HFF-Myc (cell line): ENCODE data around the gene POC1B.
A peak's percentile ranks its signal among the peaks of the same experiment; 100 is the strongest.

Experiments used
- DNase-seq: peaks from one replicate; pipeline ENCODE4 v3.0.0-alpha.2; 2011; ENCODE audit warnings: low read depth; ENCODE audit errors: extremely low read depth
- H3K4me3 ChIP-seq: replicated peaks from 2 replicates; pipeline ENCODE4 v1.5.1; 2011; ENCODE audit warnings: low read depth, mild to moderate bottlenecking, control low read depth, low read length
- TF ChIP-seq, protein P1 (sequence below): IDR thresholded peaks from 2 replicates; pipeline ENCODE4 v1.5.1; 2012; ENCODE audit warnings: mild to moderate bottlenecking, low read depth, low read length, control low read depth; ENCODE audit errors: missing control alignments

The POC1B gene

DNA sequence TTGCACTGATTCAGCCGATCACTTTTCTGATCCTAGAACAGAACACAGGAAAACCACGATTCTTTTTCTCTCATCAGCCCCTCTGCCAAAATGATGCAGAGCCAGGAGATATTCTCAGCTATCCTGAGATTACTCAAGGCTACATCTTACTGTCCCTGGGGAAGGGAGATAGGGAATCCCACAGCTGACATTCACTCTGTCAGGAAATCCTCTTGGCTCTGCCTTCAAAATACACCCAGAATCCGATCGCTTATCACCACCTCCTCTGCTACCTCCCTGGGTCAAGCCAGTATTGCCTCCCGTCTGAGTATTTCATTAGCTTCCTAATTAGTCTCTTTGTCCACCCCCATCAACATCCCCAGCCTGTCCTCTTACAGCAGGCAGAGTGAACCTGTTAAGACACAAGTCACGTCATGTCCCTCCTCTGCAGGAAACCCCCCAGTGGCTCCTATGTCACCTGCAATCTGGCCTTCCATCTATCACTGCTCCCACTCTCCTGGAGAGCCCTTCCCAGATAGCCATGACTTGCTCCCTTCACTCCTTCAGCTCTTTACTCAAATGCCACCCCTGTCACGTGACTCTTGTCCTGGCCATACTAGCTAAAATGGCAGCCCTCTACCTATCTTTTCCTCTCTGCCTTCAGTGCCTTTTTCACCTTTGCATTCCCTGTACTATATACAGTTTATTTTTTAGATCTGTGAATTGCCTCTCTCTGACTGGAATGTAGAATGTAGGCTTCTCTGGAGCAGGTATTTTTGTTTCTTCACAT lies 71.6 kb downstream of the POC1B start:
- DNase-seq, result no peak
- H3K4me3 ChIP-seq, result no peak overlapping the region
- TF ChIP-seq, protein P1, sequence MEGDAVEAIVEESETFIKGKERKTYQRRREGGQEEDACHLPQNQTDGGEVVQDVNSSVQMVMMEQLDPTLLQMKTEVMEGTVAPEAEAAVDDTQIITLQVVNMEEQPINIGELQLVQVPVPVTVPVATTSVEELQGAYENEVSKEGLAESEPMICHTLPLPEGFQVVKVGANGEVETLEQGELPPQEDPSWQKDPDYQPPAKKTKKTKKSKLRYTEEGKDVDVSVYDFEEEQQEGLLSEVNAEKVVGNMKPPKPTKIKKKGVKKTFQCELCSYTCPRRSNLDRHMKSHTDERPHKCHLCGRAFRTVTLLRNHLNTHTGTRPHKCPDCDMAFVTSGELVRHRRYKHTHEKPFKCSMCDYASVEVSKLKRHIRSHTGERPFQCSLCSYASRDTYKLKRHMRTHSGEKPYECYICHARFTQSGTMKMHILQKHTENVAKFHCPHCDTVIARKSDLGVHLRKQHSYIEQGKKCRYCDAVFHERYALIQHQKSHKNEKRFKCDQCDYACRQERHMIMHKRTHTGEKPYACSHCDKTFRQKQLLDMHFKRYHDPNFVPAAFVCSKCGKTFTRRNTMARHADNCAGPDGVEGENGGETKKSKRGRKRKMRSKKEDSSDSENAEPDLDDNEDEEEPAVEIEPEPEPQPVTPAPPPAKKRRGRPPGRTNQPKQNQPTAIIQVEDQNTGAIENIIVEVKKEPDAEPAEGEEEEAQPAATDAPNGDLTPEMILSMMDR, result no peak

DNA sequence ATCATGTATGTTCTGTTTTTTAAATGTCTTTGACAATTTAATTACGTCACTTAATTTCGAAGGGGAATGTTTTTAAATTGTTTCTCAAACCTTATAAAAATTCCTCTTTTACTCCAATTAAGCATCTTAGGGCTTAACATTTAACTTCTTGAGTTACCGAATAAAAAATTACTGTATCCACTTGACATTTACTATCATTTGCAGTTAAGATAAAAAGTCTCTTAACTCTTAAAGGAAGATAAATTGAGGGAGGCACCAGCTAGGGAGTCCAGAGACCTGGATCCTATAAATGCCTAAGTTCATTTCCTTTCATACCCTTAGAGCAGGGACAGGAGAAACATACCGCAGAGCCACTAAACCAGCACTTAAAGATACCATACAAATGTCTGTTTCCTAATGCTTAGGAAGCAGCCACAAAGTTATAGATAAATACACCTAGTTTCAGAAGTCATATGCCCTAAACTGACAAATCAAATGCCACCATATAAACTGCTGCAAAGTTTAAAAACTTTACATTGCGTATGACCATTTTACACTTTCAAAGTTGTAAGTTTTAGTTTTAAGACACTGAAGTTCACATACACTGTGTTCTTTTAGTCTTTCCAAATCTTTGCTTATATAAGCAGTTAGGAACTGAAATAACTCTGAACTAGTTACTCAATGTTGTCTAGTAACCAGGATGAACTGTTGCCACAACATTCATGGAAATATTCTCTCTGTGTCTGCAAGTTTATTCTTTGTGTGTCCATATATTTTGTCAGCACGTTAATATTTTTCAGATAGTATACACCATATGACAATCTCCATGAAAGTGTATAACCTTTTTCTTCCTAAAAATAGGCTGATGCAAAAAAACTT lies 72.5 kb downstream of the POC1B start:
- TF ChIP-seq, protein P1, result no peak
- no peak for DNase-seq
- H3K4me3 ChIP-seq, result no peak overlapping the region

DNA sequence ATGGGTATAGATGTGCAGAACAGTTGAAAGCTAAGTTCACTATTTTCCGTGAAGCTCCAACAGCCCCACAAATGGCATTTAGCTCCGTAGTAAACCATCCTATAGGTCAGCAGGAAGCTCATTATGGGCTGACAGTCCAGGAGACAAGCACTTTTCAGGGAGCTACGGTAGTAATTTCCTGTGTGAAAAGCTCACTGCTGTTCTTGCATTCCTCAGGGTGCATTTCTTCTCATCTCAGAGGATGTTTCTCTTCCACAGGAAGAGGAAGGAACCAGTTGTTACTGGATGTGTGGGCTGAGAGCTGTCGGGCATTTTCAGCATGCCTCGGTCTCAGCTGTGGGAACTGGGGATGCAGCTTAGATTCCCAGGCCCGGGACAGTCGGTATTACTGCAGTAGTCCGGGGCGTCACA lies 74.0 kb downstream of the POC1B start:
- peak; percentile 83 for DNase-seq
- TF ChIP-seq, protein P1, result no peak
- H3K4me3 ChIP-seq, result no peak overlapping the region

DNA sequence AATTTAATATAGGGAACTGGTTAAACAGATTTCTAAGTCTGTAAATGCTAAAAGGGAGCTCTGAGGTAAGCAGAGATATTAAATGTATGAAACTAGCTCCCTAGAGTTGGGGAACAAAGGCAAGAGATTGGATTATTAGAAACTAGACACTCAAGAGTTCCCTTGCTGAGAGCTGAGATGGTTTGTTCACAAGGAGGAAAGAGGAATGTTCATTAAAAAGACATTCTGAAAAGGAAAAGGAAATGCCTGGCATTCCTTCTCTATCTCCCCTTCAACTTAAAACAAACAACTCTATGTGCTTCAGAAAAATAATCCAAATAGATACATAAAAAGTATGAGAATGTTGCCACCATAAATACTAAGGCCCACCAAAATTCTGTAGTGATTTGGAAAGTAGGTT lies 74.9 kb downstream of the POC1B start:
- no peak overlapping the region for H3K4me3 ChIP-seq

DNA sequence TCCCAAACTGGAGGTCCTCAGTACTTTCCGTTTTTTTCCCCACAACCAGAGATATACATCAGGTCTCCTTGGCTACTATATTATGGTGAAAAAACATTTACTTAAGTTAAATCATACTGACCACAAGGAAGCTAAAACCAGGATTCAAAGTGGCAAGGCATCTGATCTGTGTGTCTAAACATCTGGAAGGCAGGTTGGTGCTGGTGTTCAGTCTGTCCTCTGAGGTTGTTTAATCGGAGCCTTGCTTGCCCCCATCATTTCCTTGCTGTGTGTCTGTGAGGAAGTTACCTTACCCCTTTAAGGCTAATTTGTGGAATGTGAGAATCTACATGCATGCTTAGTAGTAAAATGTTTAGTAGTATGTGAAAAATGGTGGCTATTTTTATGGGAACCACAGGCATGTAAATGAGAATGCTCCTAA lies 76.9 kb downstream of the POC1B start:
- TF ChIP-seq, protein P1, result no peak
- no peak overlapping the region for H3K4me3 ChIP-seq
- DNase-seq, result peak; percentile 98

More for the DNA sequence above, 74.9 kb downstream of the POC1B start:
- DNase-seq, result no peak
- TF ChIP-seq, protein P1, result no peak

DNA sequence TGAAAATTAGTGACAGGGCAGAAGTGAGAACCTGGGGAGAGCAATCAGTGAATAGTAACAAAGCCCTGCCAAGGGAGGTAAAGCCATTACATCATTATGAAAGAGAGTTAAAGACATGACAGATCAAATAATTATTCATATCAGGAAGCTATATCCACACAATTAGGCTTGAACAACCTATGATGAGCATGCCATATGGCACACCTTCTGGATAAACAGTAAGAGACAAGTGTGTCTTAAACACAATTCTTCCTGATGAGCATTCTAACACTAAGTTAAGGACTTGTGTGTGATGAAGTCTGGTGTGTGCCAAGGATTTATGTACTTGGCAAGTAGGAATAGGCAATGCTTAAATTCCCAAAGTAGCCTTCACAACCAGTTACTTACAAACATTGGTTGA lies 77.3 kb downstream of the POC1B start:
- TF ChIP-seq, protein P1, result no peak
- DNase-seq, result no peak
- no peak overlapping the region for H3K4me3 ChIP-seq
